Measurements from ENCODE around the gene CBL. TPM values are rescaled to one million over a fixed set of nuclear protein-coding genes. Genes with fewer than 3 reads are reported as not detected.

Gene CBL
- total RNA-seq, 3 donors from 2014 or later = 18.7 to 19.6 (median 19.5) TPM

DNA sequence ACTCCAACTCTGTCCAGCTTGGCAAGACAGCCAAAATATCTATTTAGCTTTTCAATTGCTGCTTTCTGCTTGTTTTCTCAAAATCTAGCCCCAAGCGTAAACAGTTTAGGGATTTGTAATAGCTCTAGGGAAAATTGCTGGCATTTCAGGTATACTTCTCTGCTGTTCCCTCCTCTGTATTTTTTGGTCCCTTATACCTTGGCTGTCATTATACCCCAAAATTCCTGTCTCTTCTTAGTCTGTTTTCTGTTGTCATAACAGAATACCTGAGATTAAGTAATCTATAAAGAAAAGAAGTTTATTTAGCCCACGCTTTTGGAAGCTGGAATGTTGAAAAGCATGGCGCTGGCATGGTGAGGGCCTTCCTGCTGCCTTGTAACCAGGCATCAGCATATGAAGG, 87.3 kb downstream of the CBL start:
- no peak for ATAC-seq
- no peak overlapping the region for H3K4me3 Mint-ChIP-seq
- H3K36me3 Mint-ChIP-seq (ENCODE audit: insufficient read depth) = peaks cover 16% of the 10 kb centered on the region
- no peak for DNase-seq
- H3K9me3 Mint-ChIP-seq = no peaks in the 10 kb centered on the region
- no peaks in the 10 kb centered on the region for H3K4me1 Mint-ChIP-seq (ENCODE audit: low read depth)
- no peaks in the 10 kb centered on the region for H3K27me3 Mint-ChIP-seq (ENCODE audit: low read depth)

DNA sequence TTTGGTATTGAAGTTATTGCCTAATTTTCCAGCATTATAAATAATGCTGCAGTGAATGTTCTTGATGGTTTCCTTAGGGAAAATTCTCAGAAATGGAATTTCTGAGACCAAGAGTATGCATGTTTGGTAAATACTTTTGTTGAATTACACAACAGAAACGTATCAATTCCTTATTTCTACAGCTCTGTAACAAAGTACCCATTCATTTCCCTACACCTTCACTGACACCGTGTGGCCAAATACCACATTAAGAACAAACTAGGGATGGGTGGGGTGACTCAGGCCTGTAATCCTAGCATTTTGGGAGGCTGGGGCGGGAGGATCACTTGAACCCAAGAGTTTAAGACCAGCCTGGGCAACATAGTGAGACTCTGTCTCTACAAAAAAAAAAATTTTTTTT, 89.0 kb downstream of the CBL start:
- Mint-ChIP-seq H3K4me1 (ENCODE audit: low read depth) (no peaks in the 10 kb centered on the region), H3K4me3 (no peak overlapping the region), H3K27me3 (ENCODE audit: low read depth) (no peaks in the 10 kb centered on the region), H3K9me3 (no peaks in the 10 kb centered on the region), H3K36me3 (ENCODE audit: insufficient read depth) (peaks cover 27% of the 10 kb centered on the region)
- DNase-seq (no peak), ATAC-seq (no peak)

DNA sequence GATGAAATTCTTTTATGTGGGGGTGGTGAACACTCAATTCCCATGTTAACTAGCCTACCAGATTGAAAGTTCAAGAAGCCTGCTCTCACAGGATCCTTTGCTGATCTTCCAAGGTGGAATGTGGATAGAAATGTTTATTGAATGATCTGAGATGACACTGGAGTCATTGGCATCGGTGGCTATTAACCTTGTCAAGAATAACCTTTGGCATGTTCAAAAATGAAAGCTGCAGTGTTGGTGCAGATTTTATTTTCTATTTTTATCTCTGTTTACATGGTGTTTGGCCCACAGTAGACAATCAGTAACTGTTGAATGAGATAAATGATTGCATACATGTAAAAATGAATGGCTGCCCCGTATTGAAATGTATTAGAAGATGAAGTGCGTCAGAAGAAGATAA, 91.8 kb downstream of the CBL start:
- H3K9me3 Mint-ChIP-seq = no peaks in the 10 kb centered on the region
- H3K27me3 Mint-ChIP-seq (ENCODE audit: low read depth) = no peaks in the 10 kb centered on the region
- no peak overlapping the region for H3K4me3 Mint-ChIP-seq
- ATAC-seq = no peak
- peaks cover 42% of the 10 kb centered on the region for H3K36me3 Mint-ChIP-seq (ENCODE audit: insufficient read depth)
- DNase-seq = no peak
- H3K4me1 Mint-ChIP-seq (ENCODE audit: low read depth) = no peaks in the 10 kb centered on the region

GRCh38 chr11:119298726-119299125, 92.6 kb downstream of the CBL start:
- no peak for DNase-seq
- Mint-ChIP-seq H3K36me3 (ENCODE audit: insufficient read depth) (peaks cover 50% of the 10 kb centered on the region), H3K4me1 (ENCODE audit: low read depth) (no peaks in the 10 kb centered on the region), H3K4me3 (no peak overlapping the region), H3K27me3 (ENCODE audit: low read depth) (no peaks in the 10 kb centered on the region), H3K9me3 (no peaks in the 10 kb centered on the region)
- no peak for ATAC-seq

- H3K4me1 Mint-ChIP-seq (ENCODE audit: low read depth) = no peaks in the 10 kb centered on the region
- no peak for ATAC-seq
- no peaks in the 10 kb centered on the region for H3K27me3 Mint-ChIP-seq (ENCODE audit: low read depth)
- peaks cover 51% of the 10 kb centered on the region for H3K36me3 Mint-ChIP-seq (ENCODE audit: insufficient read depth)
- no peak for DNase-seq
- no peaks in the 10 kb centered on the region for H3K9me3 Mint-ChIP-seq
- no peak overlapping the region for H3K4me3 Mint-ChIP-seq
Measured at GRCh38 chr11:119299416-119299815, 93.3 kb downstream of the CBL start.

DNA sequence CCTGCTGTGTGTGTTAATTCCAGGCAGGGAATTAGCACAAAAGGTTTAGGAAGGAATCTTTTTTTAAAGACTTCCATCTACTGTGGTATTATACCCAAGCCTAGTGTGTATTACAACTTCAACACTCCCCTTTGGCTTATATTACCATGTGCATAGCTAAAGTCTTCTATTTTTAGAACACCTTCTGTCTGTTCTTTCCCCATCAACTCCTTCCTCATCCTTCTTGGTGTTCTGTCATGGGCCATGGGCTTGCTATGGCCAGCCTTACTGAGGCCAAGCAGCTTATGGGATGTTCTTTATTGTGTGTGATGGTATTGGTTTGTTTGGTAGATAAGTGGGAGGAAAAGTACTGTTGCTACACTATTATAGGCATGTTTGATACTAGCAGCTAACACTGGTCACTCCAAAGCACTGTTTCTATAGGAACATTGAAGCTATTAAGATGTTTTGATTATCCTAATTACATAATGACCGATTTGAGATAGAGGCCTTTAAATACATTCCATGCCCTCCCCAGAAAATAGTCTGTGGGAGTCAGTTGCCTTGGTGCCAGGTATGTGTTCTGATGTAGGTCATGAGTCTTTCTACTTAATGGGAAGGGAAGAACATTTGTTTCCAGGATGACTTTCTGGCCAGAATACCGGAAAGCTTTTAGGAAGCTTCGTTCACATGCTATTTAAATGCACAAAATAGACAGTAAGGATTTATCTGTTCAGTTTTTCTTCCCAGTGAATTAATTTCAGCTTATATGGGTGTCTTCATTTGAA, 94.2 kb downstream of the CBL start:
- no peak for DNase-seq
- peaks cover 54% of the 10 kb centered on the region for H3K36me3 Mint-ChIP-seq (ENCODE audit: insufficient read depth)
- no peaks in the 10 kb centered on the region for H3K9me3 Mint-ChIP-seq
- H3K4me3 Mint-ChIP-seq = no peak overlapping the region
- no peaks in the 10 kb centered on the region for H3K27me3 Mint-ChIP-seq (ENCODE audit: low read depth)
- H3K4me1 Mint-ChIP-seq (ENCODE audit: low read depth) = peaks cover 5% of the 10 kb centered on the region
- no peak for ATAC-seq

- Mint-ChIP-seq H3K4me3 (no peak overlapping the region), H3K27me3 (ENCODE audit: low read depth) (no peaks in the 10 kb centered on the region), H3K36me3 (ENCODE audit: insufficient read depth) (peaks cover 52% of the 10 kb centered on the region), H3K9me3 (no peaks in the 10 kb centered on the region), H3K4me1 (ENCODE audit: low read depth) (peaks cover 25% of the 10 kb centered on the region)
- ATAC-seq = no peak
- no peak for DNase-seq
Measured at GRCh38 chr11:119303227-119303718, 97.1 kb downstream of the CBL start.

GRCh38 chr11:119305556-119306372, 99.6 kb downstream of the CBL start:
- ATAC-seq (peak; percentile 7 to 27), DNase-seq (no peak)
- Mint-ChIP-seq H3K9me3 (no peaks in the 10 kb centered on the region), H3K36me3 (ENCODE audit: insufficient read depth) (peaks cover 37% of the 10 kb centered on the region), H3K4me1 (ENCODE audit: low read depth) (peaks cover 26% of the 10 kb centered on the region), H3K4me3 (peak overlapping the region; percentile 37), H3K27me3 (ENCODE audit: low read depth) (no peaks in the 10 kb centered on the region)

GRCh38 chr11:119306373-119306890, 100.3 kb downstream of the CBL start:
- ATAC-seq (peak; percentile 83 to 85), DNase-seq (no peak)
- Mint-ChIP-seq H3K36me3 (ENCODE audit: insufficient read depth) (peaks cover 30% of the 10 kb centered on the region), H3K27me3 (ENCODE audit: low read depth) (no peaks in the 10 kb centered on the region), H3K4me1 (ENCODE audit: low read depth) (peaks cover 26% of the 10 kb centered on the region), H3K9me3 (no peaks in the 10 kb centered on the region), H3K4me3 (peak overlapping the region; percentile 37)

GRCh38 chr11:119307219-119307618, 101.1 kb downstream of the CBL start:
- ATAC-seq = no peak
- peaks cover 26% of the 10 kb centered on the region for H3K4me1 Mint-ChIP-seq (ENCODE audit: low read depth)
- no peaks in the 10 kb centered on the region for H3K9me3 Mint-ChIP-seq
- no peak overlapping the region for H3K4me3 Mint-ChIP-seq
- peaks cover 25% of the 10 kb centered on the region for H3K36me3 Mint-ChIP-seq (ENCODE audit: insufficient read depth)
- H3K27me3 Mint-ChIP-seq (ENCODE audit: low read depth) = no peaks in the 10 kb centered on the region
- DNase-seq = no peak

GRCh38 chr11:119307974-119308373, 101.8 kb downstream of the CBL start:
- Mint-ChIP-seq H3K36me3 (ENCODE audit: insufficient read depth) (peaks cover 19% of the 10 kb centered on the region), H3K9me3 (no peaks in the 10 kb centered on the region), H3K4me3 (no peak overlapping the region), H3K4me1 (ENCODE audit: low read depth) (peaks cover 26% of the 10 kb centered on the region), H3K27me3 (ENCODE audit: low read depth) (no peaks in the 10 kb centered on the region)
- ATAC-seq (no peak), DNase-seq (no peak)

- H3K4me1 Mint-ChIP-seq (ENCODE audit: low read depth) = peaks cover 26% of the 10 kb centered on the region
Measured at GRCh38 chr11:119309411-119309810, 103.3 kb downstream of the CBL start.

DNA sequence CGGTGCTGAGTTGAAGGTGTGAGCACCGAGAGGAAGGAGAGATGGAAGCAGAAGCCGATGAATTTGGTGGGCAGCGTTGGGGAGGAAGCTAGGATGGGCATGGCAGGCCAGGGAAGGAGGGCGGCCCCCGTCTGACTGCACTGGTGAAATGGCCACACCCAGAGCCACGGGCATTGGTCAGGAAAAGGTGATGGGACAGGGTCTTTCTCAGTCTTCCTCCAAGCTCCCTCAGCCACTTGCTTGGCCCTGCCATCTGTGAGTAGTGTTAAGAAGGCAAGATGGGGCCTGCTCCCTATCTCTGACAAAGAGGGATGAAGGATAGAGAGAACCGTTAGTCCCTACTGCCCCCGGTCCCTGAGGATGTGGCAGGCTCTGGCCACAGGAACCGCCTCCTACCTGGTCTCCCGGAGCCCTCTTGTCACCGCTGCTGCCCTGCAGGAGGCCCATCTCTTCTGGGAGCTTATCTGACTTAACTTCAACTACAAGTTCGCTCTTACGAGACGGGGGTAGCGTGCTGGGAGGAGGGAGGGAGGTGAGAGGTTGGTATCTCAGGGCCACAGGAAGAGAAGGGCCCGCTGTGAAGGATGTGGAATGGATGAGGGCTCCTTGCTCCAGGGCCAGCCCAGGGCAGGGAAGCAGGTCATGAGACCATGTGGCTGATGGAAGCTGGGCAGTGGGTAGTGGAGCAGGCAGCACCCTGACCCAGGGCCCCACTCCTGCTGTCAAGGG, 104.0 kb downstream of the CBL start:
- ATAC-seq (no peak), DNase-seq (no peak)
- Mint-ChIP-seq H3K9me3 (no peaks in the 10 kb centered on the region), H3K4me1 (ENCODE audit: low read depth) (peaks cover 26% of the 10 kb centered on the region), H3K27me3 (ENCODE audit: low read depth) (no peaks in the 10 kb centered on the region), H3K4me3 (no peak overlapping the region), H3K36me3 (ENCODE audit: insufficient read depth) (peaks cover 10% of the 10 kb centered on the region)

More at GRCh38 chr11:119309411-119309810, 103.3 kb downstream of the CBL start:
- no peaks in the 10 kb centered on the region for H3K27me3 Mint-ChIP-seq (ENCODE audit: low read depth)
- H3K36me3 Mint-ChIP-seq (ENCODE audit: insufficient read depth) = peaks cover 11% of the 10 kb centered on the region
- H3K9me3 Mint-ChIP-seq = no peaks in the 10 kb centered on the region
- no peak overlapping the region for H3K4me3 Mint-ChIP-seq
- no peak for DNase-seq
- no peak for ATAC-seq

GRCh38 chr11:119310682-119311052, 104.5 kb downstream of the CBL start:
- ATAC-seq (no peak), DNase-seq (no peak)
- no peak overlapping the region for H3K4me3 Mint-ChIP-seq
- peaks cover 7% of the 10 kb centered on the region for H3K36me3 Mint-ChIP-seq (ENCODE audit: insufficient read depth)
- peaks cover 24% of the 10 kb centered on the region for H3K4me1 Mint-ChIP-seq (ENCODE audit: low read depth)
- H3K27me3 Mint-ChIP-seq (ENCODE audit: low read depth) = peaks cover 4% of the 10 kb centered on the region
- H3K9me3 Mint-ChIP-seq = no peaks in the 10 kb centered on the region
